Progenitor cell of endocrine pancreas (in vitro differentiated cells): ENCODE data around the gene TET1. TPM values are rescaled to one million over a fixed set of nuclear protein-coding genes. Genes with fewer than 3 reads are reported as not detected.
A peak's percentile ranks its signal among the peaks of the same experiment; 100 is the strongest.
"Not testable (repeated sequence)": the region's sequence is repeated elsewhere in the genome, so short reads cannot be mapped to it uniquely, and the experiment has no call there.

Experiments used
- DNase-seq: peaks from one replicate; pipeline ENCODE4 v3.0.0; 2021; ENCODE audit warnings: low spot score; ENCODE audit not compliant: unreplicated experiment
- H3K27ac Mint-ChIP-seq: 2 replicates; pipeline ENCODE4 v1.8.0; 2021; ENCODE audit warnings: mild to moderate bottlenecking, moderate library complexity, mixed read lengths
- H3K27me3 Mint-ChIP-seq: 2 replicates; pipeline ENCODE4 v1.8.0; 2021; ENCODE audit warnings: mixed read lengths
- H3K36me3 Mint-ChIP-seq: 2 replicates; pipeline ENCODE4 v1.8.0; 2022; ENCODE audit warnings: mixed read lengths; ENCODE audit not compliant: insufficient read depth
- H3K4me1 Mint-ChIP-seq: 2 replicates; pipeline ENCODE4 v1.8.0; 2021; ENCODE audit warnings: low read depth, mixed read lengths
- H3K4me3 Mint-ChIP-seq: 2 replicates; pipeline ENCODE4 v1.8.0; 2021; ENCODE audit warnings: low read depth, mild to moderate bottlenecking, moderate library complexity, mixed read lengths
- H3K9me3 Mint-ChIP-seq: 2 replicates; pipeline ENCODE4 v1.8.0; 2021; ENCODE audit warnings: low read depth, mixed read lengths
- CTCF ChIP-seq: fragments of 200-600 bp; sonication (generic); IDR thresholded peaks from one replicate; pipeline ENCODE4 v1.5.0; 2021; ENCODE audit warnings: antibody characterized with exemption, mild to moderate bottlenecking; ENCODE audit not compliant: unreplicated experiment
- total RNA-seq: library from RNA; stranded (reverse); gene quantifications from 2 replicates; pipeline ENCODE4 v1.2.1, GENCODE V29; 2021

Gene TET1
- total RNA-seq, 1 donor from 2014 or later: 37.3 TPM

- Mint-ChIP-seq H3K36me3 (peaks cover 5% of the 10 kb centered on the region), H3K4me3 (peak overlapping the region; percentile 20), H3K27ac (peak overlapping the region; percentile 6), H3K27me3 (no peaks in the 10 kb centered on the region), H3K9me3 (no peaks in the 10 kb centered on the region), H3K4me1 (peaks cover 49% of the 10 kb centered on the region)
- no peak for TF ChIP-seq CTCF
- DNase-seq: no peak
Observed at GRCh38 chr10:68602434-68602833, 42.3 kb downstream of the TET1 start.

- Mint-ChIP-seq H3K4me3 (no peak overlapping the region), H3K4me1 (peaks cover 45% of the 10 kb centered on the region), H3K36me3 (peaks cover 4% of the 10 kb centered on the region), H3K27ac (peak overlapping the region; percentile 68), H3K9me3 (no peaks in the 10 kb centered on the region), H3K27me3 (no peaks in the 10 kb centered on the region)
- no peak for DNase-seq
- TF ChIP-seq CTCF: peak; percentile 27
Observed at GRCh38 chr10:68603766-68604165, 43.6 kb downstream of the TET1 start.

GRCh38 chr10:68604441-68604840, 44.3 kb downstream of the TET1 start:
- DNase-seq: no peak

GRCh38 chr10:68606918-68607317, 46.8 kb downstream of the TET1 start:
- no peaks in the 10 kb centered on the region for H3K9me3 Mint-ChIP-seq
- no peak for DNase-seq
- H3K36me3 Mint-ChIP-seq: peaks cover 4% of the 10 kb centered on the region
- H3K27ac Mint-ChIP-seq: no peak overlapping the region
- H3K4me3 Mint-ChIP-seq: no peak overlapping the region
- TF ChIP-seq CTCF: no peak
- peaks cover 18% of the 10 kb centered on the region for H3K4me1 Mint-ChIP-seq
- no peaks in the 10 kb centered on the region for H3K27me3 Mint-ChIP-seq

More at GRCh38 chr10:68604441-68604840, 44.3 kb downstream of the TET1 start:
- peaks cover 4% of the 10 kb centered on the region for H3K36me3 Mint-ChIP-seq
- TF ChIP-seq CTCF: no peak
- no peaks in the 10 kb centered on the region for H3K27me3 Mint-ChIP-seq
- H3K4me1 Mint-ChIP-seq: peaks cover 40% of the 10 kb centered on the region
- H3K4me3 Mint-ChIP-seq: no peak overlapping the region
- no peak overlapping the region for H3K27ac Mint-ChIP-seq
- H3K9me3 Mint-ChIP-seq: no peaks in the 10 kb centered on the region

GRCh38 chr10:68610023-68610422, 49.9 kb downstream of the TET1 start:
- not testable (repeated sequence) for H3K4me1 Mint-ChIP-seq, H3K36me3 Mint-ChIP-seq, H3K27me3 Mint-ChIP-seq, DNase-seq, H3K4me3 Mint-ChIP-seq, H3K27ac Mint-ChIP-seq, H3K9me3 Mint-ChIP-seq

GRCh38 chr10:68611227-68611626, 51.1 kb downstream of the TET1 start:
- Mint-ChIP-seq H3K27me3 (no peaks in the 10 kb centered on the region), H3K4me3 (no peak overlapping the region), H3K9me3 (no peaks in the 10 kb centered on the region), H3K4me1 (peaks cover 4% of the 10 kb centered on the region), H3K27ac (no peak overlapping the region), H3K36me3 (peaks cover 8% of the 10 kb centered on the region)
- no peak for TF ChIP-seq CTCF
- no peak for DNase-seq

- H3K4me1 Mint-ChIP-seq: peaks cover 10% of the 10 kb centered on the region
- not testable (repeated sequence) for H3K9me3 Mint-ChIP-seq, H3K27me3 Mint-ChIP-seq, H3K27ac Mint-ChIP-seq, H3K4me3 Mint-ChIP-seq, DNase-seq
- peaks cover 13% of the 10 kb centered on the region for H3K36me3 Mint-ChIP-seq
Observed at GRCh38 chr10:68613974-68614373, 53.8 kb downstream of the TET1 start.

- H3K27ac Mint-ChIP-seq: peak overlapping the region; percentile 73
- H3K36me3 Mint-ChIP-seq: peaks cover 16% of the 10 kb centered on the region
- H3K4me1 Mint-ChIP-seq: peaks cover 16% of the 10 kb centered on the region
Observed at GRCh38 chr10:68617691-68618090, 57.6 kb downstream of the TET1 start.

More at GRCh38 chr10:68617691-68618090, 57.6 kb downstream of the TET1 start:
- not testable (repeated sequence) for H3K27me3 Mint-ChIP-seq, DNase-seq, H3K4me3 Mint-ChIP-seq, H3K9me3 Mint-ChIP-seq
